ENCODE results near the gene CRABP1. TPM values are rescaled to one million over a fixed set of nuclear protein-coding genes. Genes with fewer than 3 reads are reported as not detected.

Gene CRABP1
- total RNA-seq, 4 donors from 2014 or later = not detected

- Histone ChIP-seq H3K4me3 (no peak overlapping the region), H3K36me3 (no peaks in the 10 kb centered on the region), H3K9me3 (no peaks in the 10 kb centered on the region), H3K27me3 (peaks cover 0 to 57% (median 0%) of the 10 kb centered on the region in 4 donors), H3K27ac (no peak overlapping the region), H3K4me1 (no peaks in the 10 kb centered on the region)
- intact Hi-C loops (cut with DNase I) = no loop called here
- DNase-seq = no peak
- no peak for TF ChIP-seq POLR2A (IDR thresholded peaks at IDR 0.05)
- TF ChIP-seq CTCF (IDR thresholded peaks at IDR 0.05) = no peak
- WGBS, 2 donors = 49 to 52% methylated on average over 2 of the region's 2 CpGs
These were observed 49.6 kb downstream of the CRABP1 start for GRCh38 chr15:78389738-78390137.

GRCh38 chr15:78390242-78390641 lies 50.1 kb downstream of the CRABP1 start:
- Histone ChIP-seq H3K27ac (no peak overlapping the region), H3K4me1 (no peaks in the 10 kb centered on the region), H3K4me3 (no peak overlapping the region), H3K27me3 (peaks cover 0 to 58% (median 0%) of the 10 kb centered on the region in 4 donors), H3K36me3 (no peaks in the 10 kb centered on the region), H3K9me3 (no peaks in the 10 kb centered on the region)
- 68 to 71% methylated on average over 1 of the region's 1 CpG for WGBS, 2 donors
- TF ChIP-seq POLR2A (IDR thresholded peaks at IDR 0.05) = no peak
- intact Hi-C loops (cut with DNase I) = no loop called here
- DNase-seq = no peak

GRCh38 chr15:78390826-78391225 lies 50.7 kb downstream of the CRABP1 start:
- no peak for DNase-seq
- peaks cover 0 to 53% (median 0%) of the 10 kb centered on the region in 4 donors for H3K27me3 ChIP-seq
- intact Hi-C loops (cut with DNase I) = no loop called here
- no peaks in the 10 kb centered on the region for H3K36me3 ChIP-seq
- H3K4me3 ChIP-seq = no peak overlapping the region
- H3K4me1 ChIP-seq = no peaks in the 10 kb centered on the region
- no peak for TF ChIP-seq POLR2A (IDR thresholded peaks at IDR 0.05)
- TF ChIP-seq CTCF (IDR thresholded peaks at IDR 0.05) = no peak
- H3K27ac ChIP-seq = no peak overlapping the region
- WGBS, 2 donors = 40 to 77% methylated on average over 1 to 3 of the region's 3 CpGs
- no peaks in the 10 kb centered on the region for H3K9me3 ChIP-seq

GRCh38 chr15:78391781-78392180 lies 51.6 kb downstream of the CRABP1 start:
- no peak for DNase-seq
- WGBS, 2 donors = 79 to 90% methylated on average over 3 of the region's 3 CpGs

GRCh38 chr15:78392430-78392829 lies 52.3 kb downstream of the CRABP1 start:
- WGBS, 2 donors = 59 to 68% methylated on average over 2 to 4 of the region's 4 CpGs
- intact Hi-C loops (cut with DNase I) = no loop called here
- peaks cover 0 to 37% (median 0%) of the 10 kb centered on the region in 4 donors for H3K27me3 ChIP-seq
- no peaks in the 10 kb centered on the region for H3K9me3 ChIP-seq
- no peak for TF ChIP-seq CTCF (IDR thresholded peaks at IDR 0.05)
- no peak for TF ChIP-seq POLR2A (IDR thresholded peaks at IDR 0.05)
- H3K4me3 ChIP-seq = no peak overlapping the region
- no peak overlapping the region for H3K27ac ChIP-seq
- peaks cover 0 to 12% (median 6%) of the 10 kb centered on the region in 3 donors for H3K4me1 ChIP-seq
- H3K36me3 ChIP-seq = no peaks in the 10 kb centered on the region
- DNase-seq = no peak

More at GRCh38 chr15:78391781-78392180, 51.6 kb downstream of the CRABP1 start:
- TF ChIP-seq CTCF (IDR thresholded peaks at IDR 0.05) (no peak), POLR2A (IDR thresholded peaks at IDR 0.05) (no peak)
- peaks cover 0 to 44% (median 0%) of the 10 kb centered on the region in 4 donors for H3K27me3 ChIP-seq
- peaks cover 0 to 5% (median under 1%) of the 10 kb centered on the region in 3 donors for H3K4me1 ChIP-seq
- intact Hi-C loops (cut with DNase I) = no loop called here
- no peaks in the 10 kb centered on the region for H3K9me3 ChIP-seq
- H3K4me3 ChIP-seq = no peak overlapping the region
- H3K27ac ChIP-seq = no peak overlapping the region
- no peaks in the 10 kb centered on the region for H3K36me3 ChIP-seq

- DNase-seq = no peak
- TF ChIP-seq CTCF (IDR thresholded peaks at IDR 0.05) = no peak
- TF ChIP-seq POLR2A (IDR thresholded peaks at IDR 0.05) = no peak
- H3K27ac ChIP-seq = no peak overlapping the region
- WGBS, 2 donors = 53 to 56% methylated on average over 1 of the region's 1 CpG
- H3K4me3 ChIP-seq = no peak overlapping the region
- no peaks in the 10 kb centered on the region for H3K9me3 ChIP-seq
- peaks cover 0 to 33% (median 0%) of the 10 kb centered on the region in 4 donors for H3K27me3 ChIP-seq
- peaks cover 0 to 15% (median 6%) of the 10 kb centered on the region in 3 donors for H3K4me1 ChIP-seq
- H3K36me3 ChIP-seq = no peaks in the 10 kb centered on the region
- intact Hi-C loops (cut with DNase I) = no loop called here
These were observed 53.0 kb downstream of the CRABP1 start for GRCh38 chr15:78393137-78393536.
